ENCODE results near the gene NRCAM.

DNA sequence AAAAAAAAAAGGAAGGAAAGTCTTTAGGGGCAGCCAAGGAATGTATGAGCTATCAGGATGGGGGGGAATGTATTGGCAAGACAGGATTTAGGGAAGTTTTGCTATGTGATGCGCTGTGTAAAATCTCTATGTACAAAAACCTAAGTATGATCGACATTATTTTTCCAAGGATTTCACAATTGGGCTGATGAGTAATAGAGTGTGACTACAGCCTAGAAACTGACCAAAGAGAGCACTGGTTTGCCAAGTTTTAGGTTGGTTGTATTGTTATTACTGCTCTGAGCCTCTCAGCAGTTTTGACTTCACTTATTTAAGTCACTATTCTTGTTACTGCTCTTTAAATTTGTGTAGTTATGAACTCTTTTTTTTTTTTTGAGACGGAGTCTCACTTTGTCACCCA lies 107.3 kb downstream of the NRCAM start:
- no peak for TF ChIP-seq CTCF (IDR thresholded peaks at IDR 0.05)
- TF ChIP-seq POLR2A (IDR thresholded peaks at IDR 0.05): no peak

All from lower leg skin (tissue), 3 donors.